Tibial nerve (tissue), 4 donors: ENCODE measurements around the gene POLR3C.

ENCODE experiments used
- EP300 ChIP-seq, 2 donors: sonication (generic); formaldehyde crosslinking; IDR thresholded peaks; one replicate each; pipeline ENCODE4 v1.6.1; 2017; ENCODE audit warnings: antibody characterized with exemption in 2 of 2, mild to moderate bottlenecking in 1 of 2
- POLR2A ChIP-seq, 2 donors: fragments of 450-650 bp; IDR thresholded peaks; one replicate each; pipeline ENCODE4 v1.6.1; 2017; ENCODE audit warnings: antibody characterized with exemption in 2 of 2, mild to moderate bottlenecking in 2 of 2, moderate library complexity in 2 of 2
- TF ChIP-seq, protein P1 (sequence below), 5 experiments: fragments of 200-600 bp in 3 of 5; fragments of 450-650 bp in 2 of 5; sonication (generic) in 3 of 5; IDR thresholded peaks; one replicate each; pipeline ENCODE4 v1.5.1; 2016 to 2019; ENCODE audit warnings: antibody characterized with exemption in 5 of 5, mild to moderate bottlenecking in 3 of 5, moderate library complexity in 2 of 5

DNA sequence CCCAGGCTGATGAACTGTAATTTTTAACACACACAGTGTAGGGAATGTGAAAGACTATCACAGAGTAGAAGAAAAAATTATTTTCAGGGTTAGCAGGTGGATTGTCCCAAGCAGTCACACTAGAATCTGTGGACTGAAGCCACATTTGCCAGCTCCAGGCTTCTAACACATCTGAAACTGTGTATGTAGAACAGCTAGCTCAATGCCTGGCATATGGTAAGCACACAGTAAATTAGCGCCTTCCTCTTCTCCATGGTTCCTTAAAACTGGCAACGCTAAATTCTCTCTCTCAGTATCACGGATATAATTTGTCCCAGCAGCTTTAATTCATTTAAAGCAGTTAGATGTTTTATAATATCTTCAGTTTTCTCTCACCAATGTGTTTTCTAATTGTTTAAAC lies 19.0 kb downstream of the POLR3C start:
- TF ChIP-seq, protein P1, sequence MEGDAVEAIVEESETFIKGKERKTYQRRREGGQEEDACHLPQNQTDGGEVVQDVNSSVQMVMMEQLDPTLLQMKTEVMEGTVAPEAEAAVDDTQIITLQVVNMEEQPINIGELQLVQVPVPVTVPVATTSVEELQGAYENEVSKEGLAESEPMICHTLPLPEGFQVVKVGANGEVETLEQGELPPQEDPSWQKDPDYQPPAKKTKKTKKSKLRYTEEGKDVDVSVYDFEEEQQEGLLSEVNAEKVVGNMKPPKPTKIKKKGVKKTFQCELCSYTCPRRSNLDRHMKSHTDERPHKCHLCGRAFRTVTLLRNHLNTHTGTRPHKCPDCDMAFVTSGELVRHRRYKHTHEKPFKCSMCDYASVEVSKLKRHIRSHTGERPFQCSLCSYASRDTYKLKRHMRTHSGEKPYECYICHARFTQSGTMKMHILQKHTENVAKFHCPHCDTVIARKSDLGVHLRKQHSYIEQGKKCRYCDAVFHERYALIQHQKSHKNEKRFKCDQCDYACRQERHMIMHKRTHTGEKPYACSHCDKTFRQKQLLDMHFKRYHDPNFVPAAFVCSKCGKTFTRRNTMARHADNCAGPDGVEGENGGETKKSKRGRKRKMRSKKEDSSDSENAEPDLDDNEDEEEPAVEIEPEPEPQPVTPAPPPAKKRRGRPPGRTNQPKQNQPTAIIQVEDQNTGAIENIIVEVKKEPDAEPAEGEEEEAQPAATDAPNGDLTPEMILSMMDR (IDR thresholded peaks at IDR 0.05): no peak
- no peak for TF ChIP-seq POLR2A (IDR thresholded peaks at IDR 0.05)
- TF ChIP-seq EP300 (IDR thresholded peaks at IDR 0.05): no peak
